A172 (cell line): Measurements from ENCODE around the gene METRN. TPM values are rescaled to one million over a fixed set of nuclear protein-coding genes. Genes with fewer than 3 reads are reported as not detected.
A peak's percentile ranks its signal among the peaks of the same experiment; 100 is the strongest.

Source experiments
- DNase-seq: peaks from one replicate; pipeline ENCODE4 v3.0.0-alpha.2; 2015; ENCODE audit warnings: low spot score
- total RNA-seq: library from RNA; depleted of rRNA; stranded (reverse); fragments of >200 nt; shearing (Covaris generic); gene quantifications from 2 replicates; pipeline ENCODE4 v1.2.3, GENCODE V29; 2014; rRNA removed

The METRN gene
- total RNA-seq: 71.9 and 87.2 TPM in 2 replicates

DNA sequence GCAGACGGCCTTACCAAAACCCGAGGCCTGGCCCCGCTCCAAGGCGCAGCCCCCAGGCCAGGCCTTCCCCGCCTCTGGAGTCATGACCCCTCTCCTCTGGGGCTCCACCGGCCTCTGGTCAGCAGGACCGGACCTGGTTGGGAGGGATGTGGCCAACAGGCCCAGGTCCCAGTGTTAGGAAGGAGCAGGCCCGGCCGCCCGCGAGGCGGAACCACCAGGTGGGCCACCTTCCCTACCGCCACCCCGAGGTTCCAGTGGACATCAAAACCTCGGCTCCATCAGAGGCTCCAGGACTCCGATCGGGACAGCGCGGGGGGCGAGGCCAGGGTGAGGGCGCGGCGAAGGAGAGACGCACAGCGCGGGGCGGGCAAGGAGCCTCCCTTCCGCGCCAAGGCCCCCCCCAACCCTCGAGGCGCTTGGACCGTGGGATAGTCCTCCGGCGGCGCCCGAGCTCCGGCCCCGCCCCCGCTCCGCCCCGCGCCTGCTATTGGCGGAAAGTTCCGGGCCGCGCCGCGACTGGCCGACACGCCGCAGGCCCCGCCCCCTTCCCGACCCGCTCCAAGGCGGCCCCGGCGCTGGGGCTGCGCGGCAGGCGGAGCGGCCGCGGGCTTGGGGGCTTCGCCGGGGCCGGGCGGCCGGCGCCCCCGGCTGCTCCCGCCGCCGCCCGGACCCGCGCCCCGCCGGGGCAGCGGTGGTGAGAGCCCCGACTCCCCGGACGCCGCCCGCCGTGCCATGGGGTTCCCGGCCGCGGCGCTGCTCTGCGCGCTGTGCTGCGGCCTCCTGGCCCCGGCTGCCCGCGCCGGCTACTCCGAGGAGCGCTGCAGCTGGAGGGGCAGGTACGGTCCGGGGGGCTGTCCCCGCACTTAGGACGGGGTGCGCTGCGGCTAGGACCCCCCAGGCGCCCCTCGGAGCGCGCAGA, at the start of gene METRN:
Gene METRN, plus strand, starts transcription at position 561 of the 919 bp plus-strand sequence. Its CDS starts 172 bp downstream, at position 733.
- peak; percentile 79 for DNase-seq

- no peak for DNase-seq
Measured at GRCh38 chr16:666572-666971, 48.3 kb upstream of the METRN start.

DNA sequence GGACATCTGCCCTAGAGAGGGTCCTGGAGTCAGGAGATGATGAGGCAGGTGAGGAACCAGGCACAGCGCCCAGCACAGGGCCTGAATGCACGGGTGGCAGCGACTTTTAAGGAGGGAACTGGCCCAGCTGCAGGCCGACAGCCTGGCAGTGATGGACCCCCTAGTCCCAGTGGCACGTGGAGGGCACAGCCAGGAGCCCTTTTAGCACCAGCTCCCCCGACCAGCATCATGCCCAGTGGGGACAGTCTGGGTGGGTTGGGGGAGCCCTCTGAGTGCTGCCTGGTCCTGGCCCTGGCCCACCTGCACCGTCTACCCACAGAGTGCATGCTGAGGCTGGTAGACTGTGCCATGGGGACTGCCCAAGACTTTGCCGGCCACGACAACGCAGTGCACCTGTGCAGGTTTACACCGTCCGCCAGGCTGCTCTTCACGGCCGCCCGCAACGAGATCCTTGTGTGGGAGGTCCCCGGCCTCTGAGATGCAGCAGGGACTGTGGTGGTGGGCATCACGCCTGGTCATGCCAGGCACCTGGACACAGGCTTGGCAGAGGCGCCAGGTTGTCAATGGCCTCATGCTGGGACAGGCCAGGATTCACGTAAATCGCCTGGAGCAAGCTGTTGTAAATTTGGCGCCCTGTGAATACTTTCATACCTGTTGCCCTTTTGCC, 47.7 kb upstream of the METRN start:
- no peak for DNase-seq

DNA sequence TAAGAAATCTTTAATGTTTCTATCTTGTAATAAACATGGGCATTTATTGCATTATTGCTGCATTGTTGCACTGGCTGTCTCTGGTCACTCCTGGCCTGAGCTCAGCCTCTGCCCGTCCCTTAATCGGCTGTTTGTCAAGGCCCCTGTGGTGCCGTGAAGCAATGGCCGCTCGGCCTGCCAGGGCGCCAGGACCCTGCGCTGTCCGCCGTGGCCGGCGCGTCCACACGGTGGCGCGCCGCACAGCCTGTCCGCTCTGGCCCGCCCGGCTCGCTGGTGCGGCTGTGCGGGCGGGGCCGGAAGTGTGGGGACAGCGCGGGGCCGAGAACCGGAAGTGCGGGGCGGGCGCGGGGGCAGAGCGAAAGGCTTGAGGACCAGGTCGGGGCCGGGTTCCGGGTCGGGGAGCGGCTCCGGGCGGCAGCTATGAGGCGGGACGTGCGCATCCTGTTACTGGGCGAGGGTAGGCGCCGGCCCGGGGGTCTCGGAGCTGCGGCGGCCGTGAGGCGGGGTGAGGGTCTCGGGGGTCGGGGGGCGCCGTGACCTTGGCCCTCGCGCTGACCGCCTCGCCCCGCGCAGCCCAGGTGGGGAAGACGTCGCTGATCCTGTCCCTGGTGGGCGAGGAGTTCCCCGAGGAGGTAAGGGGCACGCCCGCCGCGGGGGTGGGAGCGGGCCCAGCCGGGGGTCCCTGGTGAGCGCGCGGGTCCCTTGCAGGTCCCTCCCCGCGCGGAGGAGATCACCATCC, 47.0 kb upstream of the METRN start, which contains the start of gene RHOT2:
Gene RHOT2, plus strand, starts transcription at position 353 of the 739 bp plus-strand sequence. Its CDS starts 68 bp downstream, at position 421.
- peak; percentile 75 for DNase-seq

GRCh38 chr16:668519-669171, 46.3 kb upstream of the METRN start:
- DNase-seq: no peak

DNA sequence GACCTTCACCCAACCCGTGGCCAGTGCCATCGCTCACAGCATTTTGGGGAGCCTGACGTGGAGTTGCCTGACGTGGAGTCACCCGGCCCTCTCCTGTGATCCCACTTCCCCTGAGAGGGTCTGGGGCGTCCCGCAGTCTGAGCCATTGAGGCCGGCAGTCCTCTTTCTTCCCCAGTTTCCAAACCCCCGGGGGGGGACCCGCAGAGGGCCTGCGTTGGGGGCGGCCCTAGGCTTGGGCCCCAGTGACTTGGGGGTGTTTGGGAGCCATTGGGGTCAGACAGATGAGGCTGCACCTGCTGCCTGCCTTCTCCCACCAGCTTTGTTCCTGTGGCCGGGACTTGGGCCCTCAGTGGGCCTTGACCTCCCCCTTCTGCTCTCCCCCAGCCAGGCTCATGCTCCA, 45.3 kb upstream of the METRN start:
- no peak for DNase-seq

GRCh38 chr16:670485-671352, 44.2 kb upstream of the METRN start:
- no peak for DNase-seq

DNA sequence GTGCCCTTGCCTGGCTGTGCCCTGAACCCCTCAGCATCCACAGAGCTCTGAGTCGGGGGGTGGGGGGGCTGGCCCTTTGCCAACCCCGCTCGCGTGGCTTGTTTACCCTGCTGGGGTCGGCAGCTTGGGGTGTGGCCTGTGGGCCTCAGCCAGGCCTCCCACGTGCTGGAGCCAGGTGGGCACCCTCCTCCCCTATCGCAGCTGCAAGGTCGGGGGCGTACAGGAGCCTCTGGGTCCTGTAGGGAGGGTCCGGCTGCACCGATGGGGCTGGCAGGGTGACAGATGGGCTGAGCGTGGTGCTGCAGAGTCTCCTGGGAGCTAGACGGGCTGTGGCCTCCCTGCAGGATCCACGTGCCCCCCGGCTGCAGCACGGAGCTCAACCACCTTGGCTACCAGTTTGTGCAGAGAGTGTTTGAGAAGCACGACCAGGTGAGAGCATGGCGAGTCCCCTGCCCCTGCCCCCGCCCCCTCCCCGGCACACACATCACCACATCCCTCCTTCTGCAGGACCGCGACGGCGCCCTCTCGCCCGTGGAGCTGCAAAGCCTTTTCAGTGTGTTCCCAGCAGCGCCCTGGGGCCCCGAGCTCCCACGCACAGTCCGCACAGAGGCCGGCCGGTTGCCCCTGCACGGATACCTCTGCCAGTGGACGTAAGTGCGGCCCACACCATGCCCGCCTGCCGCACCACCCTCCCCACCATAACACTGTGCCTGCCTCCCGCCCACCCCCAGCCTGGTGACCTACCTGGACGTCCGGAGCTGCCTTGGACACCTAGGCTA, 43.4 kb upstream of the METRN start:
- DNase-seq: no peak

DNA sequence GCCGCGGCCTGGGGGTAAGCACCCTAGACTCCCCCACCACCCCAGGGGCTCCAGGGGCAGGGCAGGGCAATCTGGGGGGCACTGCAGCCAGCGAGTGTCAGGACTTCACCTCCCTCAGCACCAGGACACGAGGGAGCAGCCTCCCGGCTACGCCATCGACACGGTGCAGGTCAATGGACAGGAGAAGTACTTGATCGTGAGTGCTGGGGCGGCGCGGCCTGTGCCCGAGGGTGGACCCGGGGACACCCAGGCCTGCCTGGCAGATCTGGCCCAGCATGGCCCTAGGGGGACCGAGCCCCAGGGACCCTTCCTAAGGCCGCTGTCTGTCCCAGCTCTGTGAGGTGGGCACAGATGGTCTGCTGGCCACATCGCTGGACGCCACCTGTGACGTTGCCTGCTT, 42.5 kb upstream of the METRN start:
- no peak for DNase-seq

DNA sequence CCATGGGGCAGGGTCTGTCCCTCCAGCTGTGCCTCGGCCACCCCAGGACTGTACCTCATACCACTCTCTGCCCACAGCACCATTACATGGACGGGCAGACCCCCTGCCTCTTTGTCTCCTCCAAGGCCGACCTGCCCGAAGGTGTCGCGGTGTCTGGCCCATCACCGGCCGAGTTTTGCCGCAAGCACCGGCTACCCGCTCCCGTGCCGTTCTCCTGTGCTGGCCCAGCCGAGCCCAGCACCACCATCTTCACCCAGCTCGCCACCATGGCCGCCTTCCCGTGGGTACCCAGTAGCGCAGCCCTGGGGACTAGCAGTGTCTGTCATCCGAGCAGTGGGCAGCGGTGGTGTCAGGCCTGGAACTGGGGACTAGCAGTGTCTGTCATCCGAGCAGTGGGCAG, 42.1 kb upstream of the METRN start:
- DNase-seq: no peak

GRCh38 chr16:673399-673991, 41.4 kb upstream of the METRN start:
- no peak for DNase-seq

GRCh38 chr16:674214-674881, 40.6 kb upstream of the METRN start:
- DNase-seq: no peak

DNA sequence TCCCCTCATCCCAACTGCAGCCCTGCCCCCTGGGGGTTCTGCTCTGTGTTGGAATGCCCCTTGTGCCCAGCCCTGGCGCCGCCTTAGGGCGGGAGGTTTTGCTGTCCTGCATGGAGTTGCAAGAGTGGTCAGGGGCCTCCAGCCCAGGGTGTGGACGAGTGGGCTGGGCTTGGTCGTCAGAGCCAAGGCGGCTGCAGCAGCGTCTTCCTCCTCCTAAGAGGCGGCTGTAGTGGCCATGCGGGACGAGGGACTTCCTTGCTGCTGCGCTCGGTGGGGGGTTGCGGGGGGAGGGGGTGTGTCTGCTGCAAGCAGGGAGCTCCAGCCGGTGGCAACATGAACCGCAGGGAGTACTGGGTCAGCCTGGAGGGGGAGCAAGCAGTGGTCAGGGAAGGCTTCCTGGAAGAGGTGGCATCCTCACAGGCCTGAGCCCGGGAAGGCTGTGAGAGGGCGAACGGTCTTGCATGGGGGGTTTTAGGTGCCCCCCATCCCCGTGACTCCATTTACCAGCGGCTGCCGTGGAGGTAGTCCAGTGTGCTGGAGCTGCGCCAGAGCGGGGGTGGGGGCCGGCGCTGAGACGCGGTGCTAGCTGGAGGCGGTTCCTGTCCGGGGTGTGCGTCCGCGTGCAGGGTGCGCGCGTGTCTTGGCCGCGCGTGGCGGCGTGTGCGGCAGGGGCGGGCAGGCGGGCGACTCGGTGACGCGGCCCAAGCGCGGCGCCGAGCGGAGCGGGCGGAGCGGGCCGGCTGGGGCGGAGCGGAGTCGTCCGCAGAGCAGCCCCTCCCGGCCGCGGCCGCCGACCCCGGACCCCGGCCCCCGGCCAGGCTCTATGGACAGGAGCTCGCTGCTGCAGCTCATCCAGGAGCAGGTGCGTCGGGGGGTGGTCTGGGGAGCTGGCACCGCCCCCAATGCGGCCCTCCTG, 39.7 kb upstream of the METRN start, which contains the start of gene RHBDL1:
Gene RHBDL1, plus strand, starts transcription at position 704 of the 916 bp plus-strand sequence. Its CDS starts 120 bp downstream, at position 824.
- no peak for DNase-seq

- DNase-seq: no peak
Measured at GRCh38 chr16:675884-676564, 38.9 kb upstream of the METRN start.

- DNase-seq: no peak
Measured at GRCh38 chr16:676565-676902, 38.4 kb upstream of the METRN start.

DNA sequence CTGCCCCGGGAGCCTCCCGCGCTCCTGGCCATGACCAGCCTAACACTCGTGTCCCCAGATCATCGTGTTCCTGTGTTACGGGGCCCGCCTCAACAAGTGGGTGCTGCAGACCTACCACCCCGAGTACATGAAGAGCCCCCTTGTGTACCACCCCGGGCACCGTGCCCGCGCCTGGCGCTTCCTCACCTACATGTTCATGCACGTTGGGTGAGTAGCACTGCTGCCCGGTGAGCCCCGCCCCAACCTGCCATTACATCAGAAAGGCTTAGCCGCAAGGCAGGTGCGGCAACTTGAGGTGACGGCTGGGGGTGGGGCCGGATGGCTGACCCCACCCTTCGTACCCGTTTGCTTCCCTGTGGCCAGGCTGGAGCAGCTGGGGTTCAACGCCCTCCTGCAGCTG, 38.0 kb upstream of the METRN start:
- DNase-seq: no peak
